ENCODE measurements around the gene DAZAP1. TPM values are rescaled to one million over a fixed set of nuclear protein-coding genes. Genes with fewer than 3 reads are reported as not detected.

Gene DAZAP1
- total RNA-seq, 2 experiments from 2014 or later = 235 to 241 TPM

DNA sequence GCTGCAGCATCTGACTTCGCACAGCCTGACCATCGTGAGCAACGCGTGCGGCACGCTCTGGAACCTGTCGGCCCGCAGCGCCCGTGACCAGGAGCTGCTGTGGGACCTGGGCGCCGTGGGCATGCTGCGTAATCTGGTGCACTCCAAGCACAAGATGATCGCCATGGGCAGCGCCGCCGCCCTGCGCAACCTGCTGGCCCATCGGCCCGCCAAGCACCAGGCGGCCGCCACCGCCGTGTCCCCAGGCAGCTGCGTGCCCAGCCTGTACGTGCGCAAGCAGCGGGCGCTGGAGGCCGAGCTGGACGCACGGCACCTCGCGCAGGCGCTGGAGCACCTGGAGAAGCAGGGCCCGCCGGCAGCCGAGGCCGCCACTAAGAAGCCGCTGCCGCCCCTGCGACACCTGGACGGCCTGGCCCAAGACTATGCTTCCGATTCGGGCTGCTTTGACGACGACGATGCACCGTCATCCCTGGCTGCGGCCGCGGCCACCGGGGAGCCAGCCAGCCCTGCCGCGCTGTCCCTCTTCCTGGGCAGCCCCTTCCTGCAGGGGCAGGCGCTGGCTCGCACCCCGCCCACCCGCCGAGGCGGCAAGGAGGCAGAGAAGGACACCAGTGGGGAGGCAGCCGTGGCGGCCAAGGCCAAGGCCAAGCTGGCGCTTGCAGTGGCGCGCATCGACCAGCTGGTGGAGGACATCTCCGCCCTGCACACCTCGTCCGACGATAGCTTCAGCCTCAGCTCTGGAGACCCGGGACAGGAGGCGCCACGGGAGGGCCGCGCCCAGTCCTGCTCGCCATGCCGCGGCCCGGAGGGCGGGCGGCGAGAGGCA, 58.0 kb downstream of the DAZAP1 start:
- Mint-ChIP-seq H3K27me3 (peaks cover 8% of the 10 kb centered on the region), H3K36me3 (ENCODE audit: low read depth) (no peaks in the 10 kb centered on the region), H3K9me3 (no peaks in the 10 kb centered on the region), H3K4me3 (no peak overlapping the region), H3K27ac (no peak overlapping the region), H3K4me1 (peaks cover 4% of the 10 kb centered on the region)
- ChIA-PET POLR2A (no interaction called here), CTCF (interaction anchor here (1.1 kb wide), 1 partner anchor 15 kb away, joined by 3 read pairs; no protein-coding TSS in a partner anchor)
- DNase-seq = no peak

GRCh38 chr19:1466018-1466460, 58.7 kb downstream of the DAZAP1 start:
- peaks cover 8% of the 10 kb centered on the region for H3K27me3 Mint-ChIP-seq
- H3K4me3 Mint-ChIP-seq = no peak overlapping the region
- no peak for DNase-seq
- no peaks in the 10 kb centered on the region for H3K9me3 Mint-ChIP-seq
- H3K36me3 Mint-ChIP-seq (ENCODE audit: low read depth) = no peaks in the 10 kb centered on the region
- CTCF ChIA-PET = interaction anchor here (1.1 to 1.2 kb wide), 2 partner anchors 12 to 15 kb away, joined by 3 read pairs; no protein-coding TSS in a partner anchor
- POLR2A ChIA-PET = no interaction called here
- H3K27ac Mint-ChIP-seq = no peak overlapping the region
- H3K4me1 Mint-ChIP-seq = peaks cover 4% of the 10 kb centered on the region

- Mint-ChIP-seq H3K36me3 (ENCODE audit: low read depth) (no peaks in the 10 kb centered on the region), H3K9me3 (no peaks in the 10 kb centered on the region), H3K4me1 (peaks cover 6% of the 10 kb centered on the region), H3K4me3 (no peak overlapping the region), H3K27ac (no peak overlapping the region), H3K27me3 (peaks cover 10% of the 10 kb centered on the region)
- no peak for DNase-seq
- CTCF ChIA-PET = interaction anchor here (1.1 to 1.2 kb wide), 2 partner anchors 11 to 16 kb away, joined by 3 read pairs; no protein-coding TSS in a partner anchor
- POLR2A ChIA-PET = no interaction called here
Observed at GRCh38 chr19:1466461-1467214, 59.3 kb downstream of the DAZAP1 start.

GRCh38 chr19:1467215-1467489, 59.8 kb downstream of the DAZAP1 start:
- ChIA-PET POLR2A (no interaction called here), CTCF (interaction anchor here (0.6 to 1.8 kb wide), 3 partner anchors 10 to 23 kb away, joined by 3 to 4 read pairs (median 3); no protein-coding TSS in a partner anchor)
- Mint-ChIP-seq H3K4me1 (peaks cover 8% of the 10 kb centered on the region), H3K27ac (no peak overlapping the region), H3K4me3 (no peak overlapping the region), H3K9me3 (no peaks in the 10 kb centered on the region), H3K27me3 (peaks cover 10% of the 10 kb centered on the region), H3K36me3 (ENCODE audit: low read depth) (no peaks in the 10 kb centered on the region)
- DNase-seq = no peak

DNA sequence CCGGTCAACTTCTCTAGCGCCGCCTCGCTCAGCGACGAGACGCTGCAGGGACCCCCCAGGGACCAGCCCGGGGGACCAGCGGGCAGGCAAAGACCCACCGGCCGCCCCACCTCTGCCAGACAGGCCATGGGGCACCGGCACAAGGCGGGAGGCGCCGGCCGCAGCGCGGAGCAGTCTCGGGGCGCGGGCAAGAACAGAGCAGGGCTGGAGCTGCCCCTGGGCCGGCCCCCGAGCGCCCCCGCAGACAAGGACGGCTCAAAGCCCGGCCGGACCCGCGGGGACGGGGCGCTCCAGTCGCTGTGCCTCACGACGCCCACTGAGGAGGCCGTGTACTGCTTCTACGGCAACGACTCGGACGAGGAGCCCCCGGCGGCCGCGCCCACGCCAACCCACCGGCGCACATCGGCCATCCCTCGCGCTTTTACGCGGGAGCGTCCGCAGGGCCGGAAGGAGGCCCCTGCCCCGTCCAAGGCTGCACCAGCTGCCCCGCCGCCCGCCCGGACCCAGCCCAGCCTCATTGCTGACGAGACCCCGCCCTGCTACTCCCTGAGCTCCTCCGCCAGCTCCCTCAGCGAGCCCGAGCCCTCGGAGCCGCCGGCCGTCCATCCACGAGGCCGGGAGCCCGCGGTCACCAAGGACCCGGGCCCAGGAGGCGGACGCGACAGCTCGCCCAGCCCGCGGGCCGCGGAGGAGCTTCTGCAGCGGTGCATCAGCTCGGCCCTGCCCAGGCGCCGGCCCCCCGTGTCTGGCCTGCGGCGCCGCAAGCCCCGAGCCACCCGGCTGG, 60.3 kb downstream of the DAZAP1 start:
- ChIA-PET CTCF (interaction anchor here (0.6 to 1.8 kb wide), 3 partner anchors 10 to 23 kb away, joined by 3 to 4 read pairs (median 3); no protein-coding TSS in a partner anchor), POLR2A (no interaction called here)
- Mint-ChIP-seq H3K4me1 (peaks cover 10% of the 10 kb centered on the region), H3K9me3 (no peaks in the 10 kb centered on the region), H3K27me3 (peaks cover 11% of the 10 kb centered on the region), H3K36me3 (ENCODE audit: low read depth) (no peaks in the 10 kb centered on the region), H3K4me3 (no peak overlapping the region), H3K27ac (no peak overlapping the region)
- DNase-seq = no peak

- ChIA-PET POLR2A (interaction anchor here (1.0 kb wide), 1 partner anchor 11 kb away, joined by 3 read pairs; no protein-coding TSS in a partner anchor), CTCF (interaction anchor here (0.9 to 1.8 kb wide), 4 partner anchors 9 to 24 kb away, joined by 3 to 4 read pairs (median 4); partner anchors contain the start of gene REEP6)
- H3K27me3 Mint-ChIP-seq = peaks cover 14% of the 10 kb centered on the region
- H3K4me1 Mint-ChIP-seq = peaks cover 13% of the 10 kb centered on the region
- DNase-seq = no peak
- no peak overlapping the region for H3K4me3 Mint-ChIP-seq
- no peaks in the 10 kb centered on the region for H3K36me3 Mint-ChIP-seq (ENCODE audit: low read depth)
- H3K9me3 Mint-ChIP-seq = no peaks in the 10 kb centered on the region
- no peak overlapping the region for H3K27ac Mint-ChIP-seq
Observed at GRCh38 chr19:1468274-1468820, 61.0 kb downstream of the DAZAP1 start.

DNA sequence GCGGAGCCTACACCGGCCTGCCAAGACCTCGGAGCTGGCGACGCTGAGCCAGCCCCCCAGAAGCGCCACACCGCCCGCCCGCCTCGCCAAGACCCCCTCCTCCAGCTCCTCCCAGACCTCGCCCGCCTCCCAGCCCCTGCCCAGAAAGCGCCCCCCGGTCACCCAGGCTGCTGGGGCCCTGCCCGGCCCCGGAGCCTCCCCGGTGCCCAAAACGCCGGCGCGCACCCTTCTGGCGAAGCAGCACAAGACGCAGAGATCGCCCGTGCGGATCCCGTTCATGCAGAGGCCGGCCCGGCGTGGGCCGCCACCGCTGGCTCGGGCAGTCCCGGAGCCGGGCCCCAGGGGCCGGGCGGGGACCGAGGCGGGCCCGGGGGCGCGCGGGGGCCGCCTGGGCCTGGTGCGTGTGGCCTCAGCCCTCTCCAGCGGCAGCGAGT, 61.5 kb downstream of the DAZAP1 start:
- H3K4me3 Mint-ChIP-seq = no peak overlapping the region
- DNase-seq = no peak

DNA sequence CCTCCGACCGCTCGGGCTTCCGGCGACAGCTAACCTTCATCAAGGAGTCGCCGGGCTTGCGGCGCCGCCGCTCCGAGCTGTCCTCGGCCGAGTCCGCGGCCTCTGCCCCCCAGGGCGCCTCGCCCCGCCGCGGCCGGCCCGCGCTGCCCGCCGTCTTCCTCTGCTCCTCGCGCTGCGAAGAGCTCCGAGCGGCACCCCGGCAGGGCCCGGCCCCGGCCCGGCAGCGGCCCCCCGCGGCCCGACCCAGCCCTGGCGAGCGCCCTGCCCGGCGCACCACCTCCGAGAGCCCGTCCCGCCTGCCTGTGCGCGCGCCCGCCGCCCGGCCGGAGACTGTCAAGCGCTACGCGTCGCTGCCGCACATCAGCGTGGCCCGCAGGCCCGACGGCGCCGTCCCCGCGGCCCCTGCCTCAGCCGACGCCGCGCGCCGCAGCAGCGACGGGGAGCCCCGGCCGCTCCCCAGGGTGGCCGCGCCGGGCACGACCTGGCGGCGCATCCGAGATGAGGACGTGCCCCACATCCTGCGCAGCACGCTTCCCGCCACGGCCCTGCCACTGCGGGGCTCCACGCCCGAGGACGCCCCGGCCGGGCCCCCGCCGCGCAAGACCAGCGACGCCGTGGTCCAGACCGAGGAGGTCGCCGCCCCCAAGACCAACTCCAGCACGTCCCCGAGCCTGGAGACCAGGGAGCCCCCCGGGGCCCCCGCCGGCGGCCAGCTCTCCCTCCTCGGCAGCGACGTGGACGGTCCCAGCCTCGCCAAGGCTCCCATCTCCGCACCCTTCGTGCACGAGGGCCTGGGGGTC, 62.1 kb downstream of the DAZAP1 start:
- no peak overlapping the region for H3K27ac Mint-ChIP-seq
- ChIA-PET CTCF (interaction anchor here (0.9 to 1.4 kb wide), 3 partner anchors 8 to 22 kb away, joined by 3 to 4 read pairs (median 3); partner anchors contain the start of gene REEP6), POLR2A (interaction anchor here (0.6 to 1.0 kb wide), 2 partner anchors 12 to 141 kb away, joined by 3 to 4 read pairs; no protein-coding TSS in a partner anchor)
- H3K27me3 Mint-ChIP-seq = peaks cover 14% of the 10 kb centered on the region
- peaks cover 13% of the 10 kb centered on the region for H3K4me1 Mint-ChIP-seq
- H3K4me3 Mint-ChIP-seq = no peak overlapping the region
- DNase-seq = no peak
- H3K36me3 Mint-ChIP-seq (ENCODE audit: low read depth) = no peaks in the 10 kb centered on the region
- H3K9me3 Mint-ChIP-seq = no peaks in the 10 kb centered on the region

More for the DNA sequence above, 61.5 kb downstream of the DAZAP1 start:
- H3K4me1 Mint-ChIP-seq = peaks cover 13% of the 10 kb centered on the region
- no peaks in the 10 kb centered on the region for H3K36me3 Mint-ChIP-seq (ENCODE audit: low read depth)
- peaks cover 14% of the 10 kb centered on the region for H3K27me3 Mint-ChIP-seq
- ChIA-PET CTCF (interaction anchor here (0.9 to 1.8 kb wide), 4 partner anchors 9 to 25 kb away, joined by 3 to 4 read pairs (median 4); partner anchors contain the start of gene REEP6), POLR2A (interaction anchor here (0.6 to 1.0 kb wide), 2 partner anchors 11 to 140 kb away, joined by 3 to 4 read pairs; no protein-coding TSS in a partner anchor)
- H3K9me3 Mint-ChIP-seq = no peaks in the 10 kb centered on the region
- H3K27ac Mint-ChIP-seq = no peak overlapping the region

GRCh38 chr19:1470055-1470304, 62.6 kb downstream of the DAZAP1 start:
- H3K4me3 Mint-ChIP-seq = peak overlapping the region; percentile 44
- peaks cover 13% of the 10 kb centered on the region for H3K4me1 Mint-ChIP-seq
- no peaks in the 10 kb centered on the region for H3K36me3 Mint-ChIP-seq (ENCODE audit: low read depth)
- H3K9me3 Mint-ChIP-seq = no peaks in the 10 kb centered on the region
- DNase-seq = no peak
- H3K27ac Mint-ChIP-seq = peak overlapping the region; percentile 68
- CTCF ChIA-PET = no interaction called here
- peaks cover 14% of the 10 kb centered on the region for H3K27me3 Mint-ChIP-seq
- POLR2A ChIA-PET = no interaction called here

DNA sequence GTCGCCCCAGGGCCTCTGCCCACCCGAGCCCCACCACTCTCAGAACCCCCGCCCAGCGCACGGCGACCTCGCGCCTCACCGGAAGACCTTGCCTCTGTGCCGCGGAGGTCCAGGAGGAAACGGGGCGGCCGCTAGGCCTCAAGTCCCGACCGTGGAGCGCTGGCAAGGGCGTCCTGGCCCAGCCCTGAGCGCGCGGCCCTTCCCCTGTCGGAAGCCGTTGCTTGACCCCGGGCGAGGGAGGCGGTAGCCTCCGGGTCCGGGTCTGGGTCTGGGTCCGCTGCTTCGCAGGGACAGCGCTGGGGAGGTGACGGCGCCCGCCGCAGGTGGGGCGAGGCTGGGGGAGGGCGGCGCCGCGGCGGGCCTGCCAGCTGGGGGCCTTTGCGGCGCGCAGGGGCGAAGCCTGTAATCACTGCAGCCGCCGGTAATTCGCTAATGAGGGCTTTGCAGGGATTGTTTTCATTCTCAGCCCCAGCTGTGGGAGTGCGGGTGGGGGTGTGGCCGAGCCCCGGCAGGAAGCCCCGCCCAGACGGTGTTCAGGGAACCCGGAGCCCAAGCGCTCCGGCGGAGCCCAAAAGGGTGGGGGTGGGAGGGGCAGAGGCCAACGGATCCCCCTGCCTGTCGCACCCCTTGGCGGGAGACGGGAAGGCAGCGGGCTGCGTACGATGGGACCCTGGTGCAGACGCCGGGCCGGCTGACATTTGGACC, 63.1 kb downstream of the DAZAP1 start:
- ChIA-PET CTCF (interaction anchor here (1.5 kb wide), 1 partner anchor 15 kb away, joined by 6 read pairs; no protein-coding TSS in a partner anchor), POLR2A (no interaction called here)
- Mint-ChIP-seq H3K27me3 (peaks cover 14% of the 10 kb centered on the region), H3K36me3 (ENCODE audit: low read depth) (no peaks in the 10 kb centered on the region), H3K4me1 (peaks cover 13% of the 10 kb centered on the region), H3K4me3 (peak overlapping the region; percentile 44), H3K9me3 (no peaks in the 10 kb centered on the region), H3K27ac (peak overlapping the region; percentile 68)
- peak; percentile 77 for DNase-seq

- ChIA-PET CTCF (interaction anchor here (1.3 to 1.5 kb wide), 3 partner anchors 13 to 20 kb away, joined by 3 to 6 read pairs (median 4); partner anchors contain the start of gene REEP6), POLR2A (no interaction called here)
- DNase-seq = no peak
- Mint-ChIP-seq H3K27ac (no peak overlapping the region), H3K27me3 (peaks cover 14% of the 10 kb centered on the region), H3K9me3 (no peaks in the 10 kb centered on the region), H3K4me1 (peaks cover 13% of the 10 kb centered on the region), H3K4me3 (peak overlapping the region; percentile 27), H3K36me3 (ENCODE audit: low read depth) (no peaks in the 10 kb centered on the region)
Observed at GRCh38 chr19:1471010-1471514, 63.7 kb downstream of the DAZAP1 start.

Data from activated CD4-positive, alpha-beta T cell treated with anti-CD3 and anti-CD28 coated beads, Interleukin-2, amount 10 ng/mL, durations not matched to agents 7 days and 5 days (primary cell).